ENCODE measurements around the gene OR5D16. TPM values are rescaled to one million over a fixed set of nuclear protein-coding genes. Genes with fewer than 3 reads are reported as not detected.

OR5D16 gene
- total RNA-seq (not detected), polyA plus RNA-seq (not detected)
- long read RNA-seq, donor 1, result 0 reads
- long read RNA-seq, donor 2, result 0 reads

- no peaks in the 10 kb centered on the region for H3K36me3 ChIP-seq
- WGBS, 5 donors, result 18 to 45% (median 32%) methylated on average over 3 of the region's 3 CpGs
- DNase-seq, result no peak
- no peak within 1 kb of the TSS for H3K27ac ChIP-seq
- H3K9me3 ChIP-seq, result peaks cover 0 to 58% (median 18%) of the 10 kb centered on the region in 8 donors
- no peak for TF ChIP-seq POLR2A (IDR thresholded peaks at IDR 0.05)
- TF ChIP-seq POLR2AphosphoS5 (IDR thresholded peaks at IDR 0.05), result no peak
- TF ChIP-seq CTCF (IDR thresholded peaks at IDR 0.05 in 8 of 11, conservative IDR thresholded peaks at IDR 0.05 in 3 of 11), result no peak
- no peak within 1 kb of the TSS for H3K4me3 ChIP-seq
- intact Hi-C loops (cut with DNase I; ENCODE audit: low total_unique reads), result no loop called here
- H3K4me1 ChIP-seq, result no peaks in the 10 kb centered on the region
- no peaks in the 10 kb centered on the region for H3K27me3 ChIP-seq (replicated peaks in 1 of 7)
Measured at GRCh38 chr11:55838452-55838851, at the start of gene OR5D16. Gene OR5D16 (plus strand): TSS chr11:55838752. CDS start chr11:55838752, 0 bp downstream.

DNA sequence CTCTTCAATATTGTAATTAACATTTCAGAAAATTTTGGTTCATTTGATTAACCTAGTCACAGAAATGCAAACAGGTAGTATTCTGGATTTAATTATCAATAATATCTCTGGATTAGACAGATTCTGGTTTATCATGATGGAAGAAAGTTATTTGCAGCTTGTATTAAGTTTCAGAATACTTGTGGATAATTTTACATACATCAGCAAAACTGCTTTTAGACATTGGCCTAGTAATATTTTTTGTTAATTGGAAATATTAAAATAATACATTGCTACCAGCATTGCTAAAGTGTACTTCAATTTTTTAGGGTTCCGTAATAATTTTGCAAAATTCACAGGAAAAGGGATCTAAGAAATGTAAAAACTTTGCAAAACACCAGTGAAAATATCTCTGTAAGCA is 46.9 kb upstream of the OR5D16 start:
- intact Hi-C loops (cut with DNase I; ENCODE audit: low total_unique reads), result no loop called here

GRCh38 chr11:55793321-55793720 is 45.2 kb upstream of the OR5D16 start:
- 45 to 81% (median 60%) methylated on average over 2 of the region's 2 CpGs for WGBS, 5 donors
- intact Hi-C loops (cut with DNase I; ENCODE audit: low total_unique reads), result no loop called here
- TF ChIP-seq POLR2AphosphoS5 (IDR thresholded peaks at IDR 0.05), result no peak
- no peak for TF ChIP-seq CTCF (IDR thresholded peaks at IDR 0.05 in 8 of 11, conservative IDR thresholded peaks at IDR 0.05 in 3 of 11)
- no peak for TF ChIP-seq POLR2A (IDR thresholded peaks at IDR 0.05)

More for the DNA sequence above, 46.9 kb upstream of the OR5D16 start:
- no peak for DNase-seq
- no peaks in the 10 kb centered on the region for H3K4me1 ChIP-seq
- WGBS, 5 donors, result 77 to 91% (median 80%) methylated on average over 1 of the region's 1 CpG
- H3K4me3 ChIP-seq, result no peak overlapping the region
- no peaks in the 10 kb centered on the region for H3K27me3 ChIP-seq (replicated peaks in 1 of 7)
- H3K36me3 ChIP-seq, result no peaks in the 10 kb centered on the region
- peaks cover 0 to 27% (median 11%) of the 10 kb centered on the region in 8 donors for H3K9me3 ChIP-seq
- TF ChIP-seq POLR2AphosphoS5 (IDR thresholded peaks at IDR 0.05), result no peak
- no peak for TF ChIP-seq POLR2A (IDR thresholded peaks at IDR 0.05)
- TF ChIP-seq CTCF (IDR thresholded peaks at IDR 0.05 in 8 of 11, conservative IDR thresholded peaks at IDR 0.05 in 3 of 11), result no peak
- H3K27ac ChIP-seq, result no peak overlapping the region

DNA sequence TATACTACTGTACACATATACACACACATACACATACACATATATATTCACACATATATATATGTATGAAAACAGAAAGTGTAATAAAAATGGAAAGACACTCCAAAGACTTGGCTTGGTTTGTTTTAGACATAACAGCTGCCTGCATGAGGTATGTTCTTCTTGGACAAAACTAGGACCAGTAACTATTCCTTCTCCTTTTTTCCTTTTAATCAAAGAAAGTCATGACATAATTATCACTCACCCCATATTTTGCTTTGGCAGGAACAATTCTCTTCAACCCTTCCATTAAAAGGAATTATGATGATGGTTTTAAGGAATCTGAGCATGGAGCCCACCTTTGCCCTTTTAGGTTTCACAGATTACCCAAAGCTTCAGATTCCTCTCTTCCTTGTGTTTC is 43.3 kb upstream of the OR5D16 start, which contains the start of gene OR5D14:
OR5D14 (plus strand) TSS at position 301 of the 400 bp plus-strand sequence; CDS start at position 301, 0 bp downstream.
- Histone ChIP-seq H3K27ac (no peak within 1 kb of the TSS), H3K4me3 (no peak within 1 kb of the TSS), H3K27me3 (replicated peaks in 1 of 7) (no peaks in the 10 kb centered on the region), H3K4me1 (no peaks in the 10 kb centered on the region), H3K36me3 (no peaks in the 10 kb centered on the region), H3K9me3 (peaks cover 0 to 45% (median 16%) of the 10 kb centered on the region in 8 donors)
- TF ChIP-seq POLR2A (IDR thresholded peaks at IDR 0.05) (no peak), POLR2AphosphoS5 (IDR thresholded peaks at IDR 0.05) (no peak), CTCF (IDR thresholded peaks at IDR 0.05 in 8 of 11, conservative IDR thresholded peaks at IDR 0.05 in 3 of 11) (no peak)
- intact Hi-C loops (cut with DNase I; ENCODE audit: low total_unique reads), result no loop called here
- DNase-seq, result no peak

More at GRCh38 chr11:55793321-55793720, 45.2 kb upstream of the OR5D16 start:
- no peak for DNase-seq
- Histone ChIP-seq H3K36me3 (no peaks in the 10 kb centered on the region), H3K4me1 (no peaks in the 10 kb centered on the region), H3K4me3 (no peak overlapping the region), H3K27ac (no peak overlapping the region), H3K9me3 (peaks cover 0 to 26% (median 11%) of the 10 kb centered on the region in 8 donors), H3K27me3 (replicated peaks in 1 of 7) (no peaks in the 10 kb centered on the region)

Measured in spleen (tissue), 13 donors.